HG03060 (cell line): Measurements from ENCODE around the gene SLC35F6.

Experiments used
- ATAC-seq: cut with Tn5 transposase; IDR thresholded peaks from one replicate; pipeline ENCODE4 v1.9.1; 2021; ENCODE audit warnings: low read depth, moderate number of reproducible peaks; ENCODE audit not compliant: unreplicated experiment

The SLC35F6 gene, protein sequence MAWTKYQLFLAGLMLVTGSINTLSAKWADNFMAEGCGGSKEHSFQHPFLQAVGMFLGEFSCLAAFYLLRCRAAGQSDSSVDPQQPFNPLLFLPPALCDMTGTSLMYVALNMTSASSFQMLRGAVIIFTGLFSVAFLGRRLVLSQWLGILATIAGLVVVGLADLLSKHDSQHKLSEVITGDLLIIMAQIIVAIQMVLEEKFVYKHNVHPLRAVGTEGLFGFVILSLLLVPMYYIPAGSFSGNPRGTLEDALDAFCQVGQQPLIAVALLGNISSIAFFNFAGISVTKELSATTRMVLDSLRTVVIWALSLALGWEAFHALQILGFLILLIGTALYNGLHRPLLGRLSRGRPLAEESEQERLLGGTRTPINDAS

DNA sequence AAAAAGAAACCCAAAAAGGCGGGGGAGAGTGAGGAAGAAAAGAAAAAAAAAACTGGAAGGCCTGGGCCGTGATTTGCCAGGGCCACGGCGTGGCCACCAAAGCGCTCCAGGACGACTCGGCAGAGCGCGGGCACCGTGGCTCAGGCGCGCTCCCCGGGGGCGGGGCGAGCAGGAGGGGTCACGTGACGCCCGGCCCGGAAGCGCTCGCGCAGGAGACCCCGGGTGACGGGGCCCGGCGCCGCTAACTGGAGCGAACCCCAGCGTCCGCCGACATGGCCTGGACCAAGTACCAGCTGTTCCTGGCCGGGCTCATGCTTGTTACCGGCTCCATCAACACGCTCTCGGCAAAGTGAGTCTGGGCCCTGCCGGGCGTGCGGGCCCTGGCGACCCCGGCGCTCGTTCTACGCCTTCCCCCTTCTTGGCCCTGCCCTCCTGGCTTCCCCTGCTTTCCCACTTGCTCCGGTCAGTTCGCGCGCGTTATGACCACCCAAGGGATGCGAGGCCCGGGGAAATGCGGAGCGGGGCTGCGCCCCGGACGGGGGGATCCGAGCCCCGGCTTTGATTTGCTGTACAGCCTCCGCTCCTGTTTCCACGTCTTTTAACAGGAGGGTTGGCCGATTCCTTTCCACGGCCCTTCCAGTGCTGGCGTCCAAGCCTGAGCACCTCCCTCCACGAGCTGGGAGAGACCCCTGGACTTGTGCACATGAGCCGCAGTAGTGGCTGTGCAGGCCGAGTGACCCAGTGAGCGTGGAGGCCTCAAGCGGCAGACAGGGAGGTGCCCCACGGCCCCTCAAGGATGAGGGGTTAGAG, at the start of gene SLC35F6:
TSS of gene SLC35F6 (plus strand) at position 207 of the 810 bp plus-strand sequence. CDS start at position 273, 66 bp downstream.
- ATAC-seq: no peak

DNA sequence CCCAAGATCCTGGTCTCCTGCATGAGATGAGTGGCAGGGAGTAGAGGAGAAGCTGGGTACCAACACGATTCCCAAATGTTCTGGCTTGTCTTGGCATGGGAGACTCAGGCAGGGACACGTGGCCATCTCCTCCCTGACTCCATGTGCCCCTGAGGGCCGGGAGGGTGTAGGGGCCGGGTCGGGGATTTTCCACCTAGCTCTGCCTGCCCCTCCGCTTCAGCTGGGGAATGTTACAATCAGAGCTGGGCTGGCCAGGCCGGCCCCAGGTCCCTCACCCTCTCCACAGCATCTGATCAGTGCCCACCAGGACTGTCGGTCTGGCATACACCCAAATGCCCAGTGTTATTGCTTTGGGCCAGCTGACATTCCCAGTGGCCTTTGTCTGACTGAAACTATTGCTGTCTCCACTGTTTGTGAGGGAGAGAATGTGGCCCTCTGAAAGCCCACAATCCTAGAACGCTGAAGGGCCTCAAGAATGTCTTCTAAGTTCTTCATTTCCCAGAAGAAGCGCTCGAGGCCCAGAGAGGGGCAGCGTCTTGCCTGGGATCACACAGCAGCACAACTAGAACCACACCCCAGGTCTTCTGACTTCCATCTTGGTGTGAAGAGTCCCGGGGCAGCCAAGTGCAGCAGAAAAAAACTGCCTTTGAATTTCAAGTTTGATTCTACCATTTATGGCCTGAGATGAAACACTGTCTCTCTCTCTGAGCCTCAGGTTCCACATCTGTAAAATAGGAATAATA, 48.4 kb upstream of the SLC35F6 start:
- no peak for ATAC-seq

DNA sequence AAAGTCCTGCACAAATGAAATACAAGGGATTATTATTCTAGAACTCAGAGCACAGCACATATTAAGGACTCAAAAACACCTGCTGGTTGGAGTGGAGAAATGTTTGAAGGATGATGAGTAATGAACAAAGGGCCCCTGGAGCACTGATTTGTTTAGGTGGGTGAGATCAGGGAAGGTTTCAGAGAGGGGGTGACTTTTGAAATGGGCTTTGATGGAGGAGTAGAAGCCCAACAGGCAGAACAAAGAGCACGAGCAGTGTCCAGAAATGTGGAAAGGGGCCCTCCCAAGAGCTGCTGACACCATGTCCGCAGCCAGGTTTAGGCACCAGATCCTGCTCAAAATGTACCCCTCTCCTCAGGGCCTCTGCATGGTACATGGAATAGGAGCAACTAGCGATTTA, 47.7 kb upstream of the SLC35F6 start:
- ATAC-seq: no peak

DNA sequence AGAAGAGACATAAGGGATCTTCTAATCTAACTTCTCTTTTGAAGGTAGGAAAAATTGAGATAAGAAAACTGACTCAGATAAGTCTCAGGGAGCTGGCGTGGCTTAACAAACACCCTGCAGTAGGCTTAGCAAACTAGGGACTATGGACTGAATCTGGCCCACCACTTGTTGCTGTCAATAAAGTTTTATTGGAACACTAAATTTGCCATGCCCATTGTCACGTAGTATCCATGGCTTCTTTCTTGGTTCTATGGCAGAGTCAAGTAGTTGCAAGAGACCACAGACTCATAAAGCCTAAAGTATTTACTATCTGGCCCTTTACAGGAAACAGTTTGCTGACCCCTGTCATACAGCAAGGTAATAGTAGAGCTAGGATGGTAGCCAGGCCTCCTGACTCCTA, 47.3 kb upstream of the SLC35F6 start:
- ATAC-seq: no peak

DNA sequence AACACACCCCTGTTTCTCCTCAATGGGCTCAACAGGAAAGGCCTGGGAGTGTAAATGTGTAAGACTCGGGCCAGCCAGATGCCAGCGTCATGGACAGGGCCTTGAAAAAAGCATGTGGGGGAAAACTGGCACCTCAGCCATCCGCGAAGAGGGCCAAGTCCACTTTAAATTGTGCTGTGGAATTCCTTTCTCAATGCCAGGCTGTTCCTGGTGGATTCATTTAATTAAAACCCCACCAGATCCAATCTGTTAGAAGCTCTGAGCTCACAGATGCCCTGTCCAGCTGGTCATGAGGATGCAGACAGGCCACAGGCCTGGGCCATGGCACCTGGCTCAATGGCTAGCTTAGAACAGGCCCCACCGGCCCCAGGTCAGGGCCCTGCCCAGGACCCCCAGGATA, 46.7 kb upstream of the SLC35F6 start:
- no peak for ATAC-seq

DNA sequence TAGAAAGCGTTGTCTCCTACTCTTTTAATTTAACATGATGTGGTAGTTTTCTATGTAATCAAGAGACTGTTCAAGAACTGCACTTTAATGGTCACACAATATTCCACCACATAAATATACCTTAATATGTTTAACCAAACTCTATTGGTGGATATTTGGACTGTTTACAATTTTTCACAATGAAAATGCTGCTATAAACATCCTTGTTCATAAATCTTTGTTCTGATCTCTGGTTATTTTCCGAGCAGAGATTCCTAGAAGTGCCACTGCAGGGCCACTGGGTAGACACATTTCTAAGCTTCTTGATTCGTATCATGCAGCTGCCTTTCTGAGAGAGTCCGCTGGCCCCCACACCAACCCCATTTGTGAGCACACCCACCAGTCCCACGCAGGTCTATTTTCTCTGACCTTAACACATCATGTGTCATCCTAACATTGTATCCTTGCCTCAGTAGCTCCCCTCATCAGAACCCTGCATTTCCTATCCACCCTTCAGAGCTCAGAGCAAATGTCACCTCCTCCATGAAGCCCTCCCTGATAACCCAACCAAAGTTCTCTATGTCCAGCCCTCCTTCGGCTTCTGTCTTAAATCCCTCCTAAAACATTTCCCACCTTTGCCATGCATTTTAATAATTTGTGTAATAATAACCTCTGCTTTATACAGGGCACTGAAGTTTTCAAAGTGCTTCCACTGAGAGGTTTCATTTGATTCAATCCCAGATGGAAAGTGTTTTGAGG, 45.0 kb upstream of the SLC35F6 start:
- ATAC-seq: no peak

DNA sequence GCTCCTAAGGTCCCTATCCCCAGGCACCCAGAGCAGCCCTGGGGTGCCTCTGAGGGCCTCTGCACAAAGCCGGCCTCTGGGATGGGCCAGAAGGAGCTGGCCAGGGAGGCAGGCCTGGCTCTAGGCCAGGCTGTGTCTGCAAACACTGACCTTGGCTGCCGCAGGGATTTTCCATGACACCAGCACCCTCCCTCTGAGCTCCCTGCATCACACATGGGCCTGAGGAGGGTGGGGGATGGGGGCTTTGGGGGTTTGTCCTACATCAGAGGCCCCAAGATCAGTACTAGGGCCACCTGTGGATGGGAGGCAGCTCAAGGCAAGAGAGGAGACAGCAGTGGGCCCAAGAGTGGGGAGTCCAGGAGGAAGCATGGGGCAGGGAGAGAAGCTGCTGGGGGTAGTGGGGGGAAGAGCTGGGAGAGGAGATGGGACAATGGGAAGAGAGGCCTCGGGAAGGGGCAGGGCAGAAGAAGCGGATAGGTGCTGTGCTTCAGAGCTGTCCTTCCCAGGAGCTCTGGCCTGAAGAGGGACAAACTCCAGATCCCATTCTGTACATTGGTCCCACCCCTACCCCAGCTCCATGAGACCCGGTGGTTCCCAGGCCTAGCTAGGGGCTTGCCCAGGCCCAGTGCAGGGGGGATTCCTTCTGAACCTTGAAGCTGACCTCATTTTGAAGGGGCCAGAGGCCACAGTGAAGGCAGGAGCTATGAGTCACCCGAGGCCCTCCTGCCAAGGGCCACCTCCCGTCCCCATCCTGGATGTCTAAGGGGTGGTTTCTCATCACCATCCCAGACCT, 43.6 kb upstream of the SLC35F6 start:
- no peak for ATAC-seq

DNA sequence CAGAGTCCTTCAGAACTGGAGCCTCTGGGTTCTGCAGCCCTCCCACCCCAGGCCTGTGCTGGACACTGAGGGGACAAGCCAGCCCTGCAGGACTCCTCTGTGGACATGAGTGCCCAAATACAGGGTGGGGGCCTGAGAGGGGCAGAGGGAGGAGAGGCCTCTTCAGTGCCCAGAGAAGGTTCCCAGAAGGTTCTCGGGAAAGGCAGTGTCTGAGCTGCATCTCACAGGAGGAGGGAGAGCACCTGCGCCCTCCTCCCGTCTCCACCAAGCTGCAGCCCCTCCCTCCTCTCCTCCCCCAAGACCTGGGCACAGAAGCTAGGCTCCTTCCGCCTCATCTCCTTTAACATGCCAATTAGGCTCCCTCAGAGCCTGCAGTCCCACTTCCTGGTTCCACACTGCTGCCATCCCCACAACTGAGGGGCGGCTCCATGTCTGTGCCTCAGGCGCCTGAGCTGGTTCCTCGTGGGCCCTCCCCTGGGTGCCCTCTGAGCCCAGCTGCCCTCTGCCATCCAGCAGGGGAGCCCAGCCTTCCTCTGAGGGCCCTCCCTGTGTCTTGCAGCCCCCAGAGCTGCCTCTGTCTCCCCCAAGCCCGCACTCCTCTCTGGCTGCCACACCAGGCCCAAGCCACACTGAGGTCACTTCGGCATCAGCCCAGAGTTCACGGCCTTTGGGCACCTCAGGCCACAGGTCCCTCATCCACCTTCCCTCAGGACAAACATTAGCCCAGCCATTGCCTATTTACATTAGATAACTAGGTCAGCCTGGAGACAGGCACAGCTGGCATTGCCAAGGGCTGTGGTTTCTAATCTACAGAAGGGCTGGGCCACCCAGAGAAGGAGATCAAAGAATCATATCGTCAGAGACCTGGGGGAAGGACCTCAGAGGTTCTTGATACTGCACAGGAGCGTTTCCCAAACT, 42.7 kb upstream of the SLC35F6 start:
- ATAC-seq: no peak

DNA sequence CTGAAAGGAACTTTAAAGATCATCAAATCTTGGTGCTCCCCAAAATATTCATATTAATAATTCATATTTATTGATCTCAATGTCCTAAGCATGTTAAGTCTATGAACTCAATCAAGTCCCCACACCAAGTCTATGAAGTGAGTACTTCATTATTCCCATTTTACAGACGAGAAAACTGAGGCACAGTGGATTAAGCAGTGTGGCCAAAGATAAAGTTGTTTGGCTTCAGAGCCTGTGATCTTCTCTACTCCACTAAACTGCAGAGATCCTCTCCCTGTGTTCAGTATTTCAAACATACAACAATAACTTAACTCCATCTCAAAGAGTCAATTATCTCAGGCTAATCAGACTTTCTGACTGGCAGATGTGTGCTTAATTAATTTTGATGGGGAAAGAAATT, 41.8 kb upstream of the SLC35F6 start:
- ATAC-seq: no peak

DNA sequence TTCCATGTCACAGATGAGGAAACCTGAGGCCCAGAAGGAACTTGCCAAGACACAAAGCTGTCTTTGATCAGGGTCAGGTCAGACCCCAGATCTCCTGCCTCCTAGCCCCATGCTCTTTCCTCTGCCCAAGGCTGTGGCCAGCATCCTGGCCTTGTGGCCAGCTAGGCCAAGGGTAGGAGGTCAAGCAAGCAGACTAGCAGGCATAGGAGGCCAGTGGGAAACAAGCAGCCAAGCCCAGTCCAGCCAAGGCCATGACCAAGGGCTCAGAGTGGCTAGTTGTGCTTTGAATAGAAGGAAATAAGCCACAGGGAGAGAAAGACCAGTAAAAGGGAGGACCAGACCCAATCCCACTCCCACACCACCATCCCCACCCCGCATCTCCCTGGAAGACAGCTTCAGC, 41.2 kb upstream of the SLC35F6 start:
- no peak for ATAC-seq

DNA sequence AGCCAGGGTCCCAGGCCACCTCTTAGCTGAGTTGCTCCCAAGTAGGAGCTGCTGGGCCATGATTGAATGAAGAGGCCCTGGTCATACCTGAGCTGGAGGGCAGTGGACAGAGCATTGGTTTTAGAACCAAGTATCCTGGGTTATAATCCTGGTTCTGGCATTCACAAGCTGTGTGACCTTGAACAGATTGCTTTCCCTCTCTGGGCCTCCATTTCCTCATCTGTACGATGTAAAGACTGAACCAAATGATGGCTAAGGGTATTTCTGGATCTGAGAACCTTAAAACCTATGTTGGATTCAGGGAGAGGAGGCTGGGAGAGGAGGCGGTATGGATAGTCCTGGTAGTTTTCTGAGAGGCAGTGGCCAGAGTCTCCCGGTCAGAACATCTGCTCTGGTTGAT, 40.6 kb upstream of the SLC35F6 start:
- ATAC-seq: no peak

DNA sequence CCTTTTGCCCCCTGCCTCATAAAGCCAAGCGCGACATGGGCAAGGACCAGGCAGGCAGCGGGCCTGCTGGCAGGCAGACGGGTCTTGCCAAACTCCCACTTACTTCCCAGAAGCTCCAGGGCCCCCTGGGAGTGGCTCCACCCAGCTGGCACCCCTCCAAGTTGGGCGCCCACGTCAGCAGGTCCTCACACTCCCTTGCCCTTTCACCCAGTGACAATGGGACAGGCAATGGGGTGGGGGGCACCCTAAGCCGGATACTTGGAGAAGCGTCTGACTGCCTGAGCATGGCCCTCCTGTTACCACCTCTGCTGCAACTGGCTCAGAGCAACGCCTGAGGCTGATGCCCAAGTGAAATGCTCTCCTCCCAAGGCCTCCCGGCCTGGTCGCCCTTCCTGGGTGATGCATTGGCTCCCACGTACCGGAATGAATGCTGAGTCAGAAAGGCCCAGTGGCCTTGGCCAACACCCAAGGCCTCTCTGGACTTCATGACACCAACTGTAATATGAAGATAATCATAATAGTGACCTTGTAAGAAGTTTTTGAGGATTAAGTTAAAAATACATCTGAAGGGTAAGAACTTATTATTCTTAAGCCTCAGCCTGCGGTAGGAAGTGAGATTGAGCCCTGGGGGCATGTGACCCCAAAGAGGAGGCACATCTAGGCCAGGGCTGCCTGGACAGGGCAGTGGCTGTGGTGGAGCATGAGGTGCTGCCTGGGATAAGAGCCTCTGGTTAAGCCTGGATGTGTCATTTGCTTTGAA, 39.9 kb upstream of the SLC35F6 start:
- no peak for ATAC-seq

DNA sequence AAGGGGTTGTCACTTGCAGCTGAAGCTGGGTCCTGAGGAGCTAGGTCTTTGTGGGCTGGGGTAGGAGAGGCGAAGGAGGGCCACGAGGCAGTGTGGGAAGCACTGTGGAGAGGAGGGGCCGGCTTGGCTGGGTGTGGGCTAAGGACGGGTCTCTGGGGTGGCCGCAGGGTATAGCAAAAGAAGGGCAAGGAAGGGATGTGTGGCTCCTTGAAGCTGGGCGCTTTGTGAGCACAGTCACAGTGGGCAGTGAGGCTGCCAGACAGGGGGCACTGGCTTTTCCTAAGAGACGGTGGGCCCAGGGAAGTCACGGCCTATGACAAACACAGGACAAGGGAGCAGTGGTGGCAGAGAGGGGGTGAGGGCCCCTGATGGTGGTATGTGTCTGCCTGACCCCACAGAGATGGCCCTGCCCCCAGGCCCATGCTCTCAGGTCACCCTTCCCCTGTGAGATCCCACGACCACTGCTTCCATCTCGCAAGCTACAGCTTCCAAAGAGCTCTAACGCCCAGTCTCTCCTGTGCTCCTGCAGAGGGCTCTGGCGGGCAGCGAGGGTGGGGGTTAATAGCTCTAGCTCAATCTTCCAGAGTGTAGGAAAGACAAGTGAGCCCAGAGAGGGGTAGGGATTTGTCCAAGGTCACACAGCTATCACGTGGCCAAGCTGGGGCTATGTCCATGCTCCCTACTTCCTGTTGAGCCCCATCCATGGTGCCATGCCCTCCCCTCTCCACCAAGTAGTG, 39.1 kb upstream of the SLC35F6 start:
- no peak for ATAC-seq

DNA sequence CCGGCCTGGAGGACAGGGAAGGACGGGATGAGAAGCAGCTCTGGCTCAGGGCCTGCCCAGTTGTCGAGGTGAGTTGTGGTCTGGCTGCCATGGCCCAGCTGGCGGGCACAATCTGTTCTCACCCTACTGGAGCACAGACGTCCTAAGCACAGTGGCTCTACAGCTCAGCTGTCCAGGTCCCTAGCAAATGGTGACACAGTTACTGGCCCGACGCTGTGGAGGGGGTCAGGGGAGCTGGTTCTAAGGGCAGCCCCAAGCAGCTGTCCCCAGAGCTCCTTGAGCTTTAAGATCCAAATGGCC, 38.6 kb upstream of the SLC35F6 start:
- ATAC-seq: no peak

DNA sequence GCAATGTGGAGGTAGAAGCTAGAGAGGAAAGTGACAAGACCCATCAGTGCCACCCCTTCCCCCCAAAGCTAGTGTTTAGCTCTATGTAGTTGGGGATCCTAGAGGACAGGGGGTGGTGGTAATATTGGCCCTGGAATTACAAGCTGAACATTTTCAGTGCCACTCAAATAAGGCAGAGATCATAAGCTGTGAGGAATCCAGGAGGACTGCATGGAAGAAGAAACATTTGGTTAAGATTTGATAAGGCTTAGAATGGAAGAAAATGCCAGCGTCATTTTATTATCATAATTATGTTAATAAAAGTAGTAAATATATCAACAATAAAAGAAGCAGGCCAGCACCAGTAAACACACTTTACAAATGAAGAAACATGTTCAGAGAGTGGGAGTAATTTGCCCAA, 37.9 kb upstream of the SLC35F6 start:
- no peak for ATAC-seq

DNA sequence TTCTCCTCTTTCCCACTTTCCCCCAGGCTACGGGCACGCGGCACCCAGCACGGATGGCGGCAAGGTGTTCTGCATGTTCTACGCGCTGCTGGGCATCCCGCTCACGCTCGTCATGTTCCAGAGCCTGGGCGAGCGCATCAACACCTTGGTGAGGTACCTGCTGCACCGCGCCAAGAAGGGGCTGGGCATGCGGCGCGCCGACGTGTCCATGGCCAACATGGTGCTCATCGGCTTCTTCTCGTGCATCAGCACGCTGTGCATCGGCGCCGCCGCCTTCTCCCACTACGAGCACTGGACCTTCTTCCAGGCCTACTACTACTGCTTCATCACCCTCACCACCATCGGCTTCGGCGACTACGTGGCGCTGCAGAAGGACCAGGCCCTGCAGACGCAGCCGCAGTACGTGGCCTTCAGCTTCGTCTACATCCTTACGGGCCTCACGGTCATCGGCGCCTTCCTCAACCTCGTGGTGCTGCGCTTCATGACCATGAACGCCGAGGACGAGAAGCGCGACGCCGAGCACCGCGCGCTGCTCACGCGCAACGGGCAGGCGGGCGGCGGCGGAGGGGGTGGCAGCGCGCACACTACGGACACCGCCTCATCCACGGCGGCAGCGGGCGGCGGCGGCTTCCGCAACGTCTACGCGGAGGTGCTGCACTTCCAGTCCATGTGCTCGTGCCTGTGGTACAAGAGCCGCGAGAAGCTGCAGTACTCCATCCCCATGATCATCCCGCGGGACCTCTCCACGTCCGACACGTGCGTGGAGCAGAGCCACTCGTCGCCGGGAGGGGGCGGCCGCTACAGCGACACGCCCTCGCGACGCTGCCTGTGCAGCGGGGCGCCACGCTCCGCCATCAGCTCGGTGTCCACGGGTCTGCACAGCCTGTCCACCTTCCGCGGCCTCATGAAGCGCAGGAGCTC, 36.2 kb upstream of the SLC35F6 start:
- ATAC-seq: no peak

DNA sequence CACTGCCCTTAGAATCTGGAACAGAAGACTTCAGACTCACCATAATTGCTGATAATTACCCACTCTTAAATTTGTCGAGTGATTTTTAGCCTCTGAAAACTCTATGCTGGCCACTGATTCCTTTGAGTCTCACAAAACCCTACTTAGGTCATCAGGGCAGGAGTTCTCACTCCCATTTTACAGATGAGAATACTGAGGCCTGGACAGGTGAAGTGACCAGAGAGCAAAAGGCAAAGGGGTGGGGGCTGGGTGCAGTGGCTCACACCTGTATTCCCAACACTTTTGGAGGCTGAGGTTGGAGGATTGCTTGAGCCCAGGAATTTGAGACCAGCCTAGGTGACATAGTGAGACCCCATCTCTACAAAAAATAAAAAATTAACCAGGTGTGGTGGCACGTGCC, 34.8 kb upstream of the SLC35F6 start:
- ATAC-seq: no peak
